ENCODE measurements around the gene ITIH4. TPM values are rescaled to one million over a fixed set of nuclear protein-coding genes. Genes with fewer than 3 reads are reported as not detected.
A peak's percentile ranks its signal among the peaks of the same experiment; 100 is the strongest.

Gene ITIH4
- total RNA-seq, 6 experiments from 2014 or later = 1,573 to 4,137 (median 3,531) TPM

GRCh38 chr3:52771702-52772101, 58.8 kb downstream of the ITIH4 start:
- ATAC-seq = no peak
- intact Hi-C loops (cut with DNase I) = no loop called here
- DNase-seq = no peak
- Histone ChIP-seq H3K27ac (peak overlapping the region; percentile 52 to 67 (median 62)), H3K9me3 (no peaks in the 10 kb centered on the region), H3K27me3 (no peaks in the 10 kb centered on the region), H3K4me1 (peaks cover 0 to 63% (median 20%) of the 10 kb centered on the region in 4 donors), H3K36me3 (peaks cover 0 to 11% (median 0%) of the 10 kb centered on the region in 4 donors), H3K4me3 (no peak overlapping the region)
- WGBS (ENCODE audit: insufficient coverage, low coverage, low lambda C conversion rate, missing lambda C conversion rate) = 94% methylated on average over 9 of the region's 10 CpGs
- no peak for TF ChIP-seq CTCF (IDR thresholded peaks at IDR 0.05)
- TF ChIP-seq POLR2A (IDR thresholded peaks at IDR 0.05) = no peak

GRCh38 chr3:52771334-52771681, 59.2 kb downstream of the ITIH4 start:
- DNase-seq = no peak
- no peak for ATAC-seq
- no peaks in the 10 kb centered on the region for H3K27me3 ChIP-seq
- peaks cover 0 to 11% (median under 1%) of the 10 kb centered on the region in 4 donors for H3K36me3 ChIP-seq
- intact Hi-C loops (cut with DNase I) = no loop called here
- H3K4me1 ChIP-seq = peaks cover 0 to 59% (median 19%) of the 10 kb centered on the region in 4 donors
- whole genome bisulfite sequencing (ENCODE audit: insufficient coverage, low coverage, low lambda C conversion rate, missing lambda C conversion rate) = 59% methylated on average over 5 of the region's 5 CpGs
- H3K27ac ChIP-seq = peak overlapping the region; percentile 52 to 67 (median 62)
- peak overlapping the region; percentile 57 to 94 (median 64) for H3K4me3 ChIP-seq
- H3K9me3 ChIP-seq = no peaks in the 10 kb centered on the region
- TF ChIP-seq POLR2A (IDR thresholded peaks at IDR 0.05) (no peak), CTCF (IDR thresholded peaks at IDR 0.05) (no peak)

- ATAC-seq (peak; percentile 79 to 89 (median 81)), DNase-seq (peak; percentile 94 to 96 (median 95))
- TF ChIP-seq CTCF (IDR thresholded peaks at IDR 0.05) (no peak), POLR2A (IDR thresholded peaks at IDR 0.05) (peak; percentile 90)
- Histone ChIP-seq H3K4me1 (peaks cover 0 to 53% (median 16%) of the 10 kb centered on the region in 4 donors), H3K9me3 (no peaks in the 10 kb centered on the region), H3K27ac (peak within 1 kb of the TSS; percentile 52 to 67 (median 62)), H3K36me3 (peaks cover 0 to 16% (median 3%) of the 10 kb centered on the region in 4 donors), H3K27me3 (no peaks in the 10 kb centered on the region), H3K4me3 (peak within 1 kb of the TSS; percentile 57 to 94 (median 64))
- WGBS (ENCODE audit: insufficient coverage, low coverage, low lambda C conversion rate, missing lambda C conversion rate) = under 1% methylated on average over 17 of the region's 67 CpGs
- intact Hi-C loops (cut with DNase I) = no loop called here
These were observed 59.8 kb downstream of the ITIH4 start, which contains the start of gene NEK4 for GRCh38 chr3:52770496-52771333. Gene NEK4 (minus strand): TSS chr3:52770940. CDS start chr3:52770746, 194 bp downstream.

GRCh38 chr3:52769786-52770455, 60.6 kb downstream of the ITIH4 start:
- TF ChIP-seq CTCF (IDR thresholded peaks at IDR 0.05) (no peak), POLR2A (IDR thresholded peaks at IDR 0.05) (no peak)
- H3K9me3 ChIP-seq = no peaks in the 10 kb centered on the region
- H3K27ac ChIP-seq = peak overlapping the region in 1 of 3 donors; percentile 62
- no peak for DNase-seq
- H3K36me3 ChIP-seq = peaks cover 0 to 24% (median 5%) of the 10 kb centered on the region in 4 donors
- H3K4me1 ChIP-seq = peaks cover 0 to 48% (median 14%) of the 10 kb centered on the region in 4 donors
- H3K4me3 ChIP-seq = peak overlapping the region; percentile 57 to 94 (median 64)
- H3K27me3 ChIP-seq = no peaks in the 10 kb centered on the region
- 23% methylated on average over 13 of the region's 13 CpGs for WGBS (ENCODE audit: insufficient coverage, low coverage, low lambda C conversion rate, missing lambda C conversion rate)
- no peak for ATAC-seq
- intact Hi-C loops (cut with DNase I) = no loop called here
